HG03520 (cell line): ENCODE data around the gene PXK.

ENCODE experiments used
- ATAC-seq: cut with Tn5 transposase; IDR thresholded peaks from one replicate; pipeline ENCODE4 v1.9.1; 2021; ENCODE audit warnings: mild to moderate bottlenecking, moderate library complexity; ENCODE audit not compliant: unreplicated experiment

PXK gene

GRCh38 chr3:58346368-58346767 is 13.7 kb downstream of the PXK start:
- ATAC-seq: no peak

- no peak for ATAC-seq
Measured at GRCh38 chr3:58347984-58348383, 15.3 kb downstream of the PXK start.

- ATAC-seq: peak; percentile 77
Measured at GRCh38 chr3:58349792-58350626, 17.3 kb downstream of the PXK start.

GRCh38 chr3:58350627-58351013 is 17.9 kb downstream of the PXK start:
- no peak for ATAC-seq

- no peak for ATAC-seq
Measured at GRCh38 chr3:58351920-58352319, 19.2 kb downstream of the PXK start.

GRCh38 chr3:58352626-58353025 is 19.9 kb downstream of the PXK start:
- no peak for ATAC-seq

- no peak for ATAC-seq
Measured at GRCh38 chr3:58353722-58354553, 21.2 kb downstream of the PXK start.

GRCh38 chr3:58355179-58355578 is 22.5 kb downstream of the PXK start:
- ATAC-seq: no peak

GRCh38 chr3:58356054-58356453 is 23.4 kb downstream of the PXK start:
- no peak for ATAC-seq

GRCh38 chr3:58357402-58357801 is 24.7 kb downstream of the PXK start:
- ATAC-seq: no peak

GRCh38 chr3:58358092-58358491 is 25.4 kb downstream of the PXK start:
- ATAC-seq: no peak

GRCh38 chr3:58358808-58359207 is 26.1 kb downstream of the PXK start:
- ATAC-seq: no peak

- ATAC-seq: no peak
Measured at GRCh38 chr3:58359621-58360020, 26.9 kb downstream of the PXK start.

- no peak for ATAC-seq
Measured at GRCh38 chr3:58361866-58362265, 29.2 kb downstream of the PXK start.

- ATAC-seq: no peak
Measured at GRCh38 chr3:58366699-58367098, 34.0 kb downstream of the PXK start.

GRCh38 chr3:58369038-58369437 is 36.3 kb downstream of the PXK start:
- no peak for ATAC-seq

GRCh38 chr3:58369876-58370275 is 37.2 kb downstream of the PXK start:
- no peak for ATAC-seq

GRCh38 chr3:58370407-58370806 is 37.7 kb downstream of the PXK start:
- ATAC-seq: no peak

GRCh38 chr3:58371754-58372153 is 39.1 kb downstream of the PXK start:
- ATAC-seq: no peak

- no peak for ATAC-seq
Measured at GRCh38 chr3:58375254-58375653, 42.6 kb downstream of the PXK start.

GRCh38 chr3:58377168-58377567 is 44.5 kb downstream of the PXK start:
- ATAC-seq: no peak

GRCh38 chr3:58377750-58378149 is 45.1 kb downstream of the PXK start:
- no peak for ATAC-seq
